ENCODE results near the gene AHNAK.

AHNAK gene

DNA sequence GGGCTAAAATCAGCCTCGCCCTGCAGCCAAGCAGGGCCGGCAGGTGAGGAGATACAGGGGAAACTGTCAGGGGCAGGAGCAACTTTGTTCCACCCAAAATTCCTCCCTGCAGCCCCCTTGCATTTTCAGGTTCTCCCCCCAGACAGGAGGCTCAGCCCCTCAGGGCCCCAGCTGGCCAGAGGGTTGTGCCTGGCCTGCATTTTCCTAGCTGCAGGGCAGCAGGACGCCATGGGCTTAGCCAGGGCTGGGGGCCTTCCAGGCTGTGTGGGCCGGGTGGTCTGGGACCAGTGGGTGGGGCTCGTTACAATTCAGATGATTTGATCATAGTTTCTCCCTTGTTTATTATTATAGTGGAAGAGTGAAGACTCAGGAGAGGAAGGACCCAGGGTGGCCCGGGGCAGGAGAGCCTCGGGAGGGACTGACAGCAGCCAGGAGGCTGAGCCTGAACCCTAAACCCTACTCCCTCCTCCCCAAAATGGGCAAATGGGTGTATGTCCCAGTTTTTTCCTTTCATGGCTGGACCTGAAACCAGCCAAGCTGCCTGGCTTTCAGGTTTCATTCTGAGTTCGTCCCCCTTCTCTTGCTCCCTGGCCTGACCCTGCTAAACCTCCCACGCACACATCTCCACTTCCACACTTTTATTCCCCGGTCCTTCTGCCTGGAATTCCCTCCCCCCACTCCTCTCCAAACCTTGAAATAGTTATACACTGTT, 40.0 kb downstream of the AHNAK start:
- no peaks in the 10 kb centered on the region for H3K36me3 Mint-ChIP-seq (ENCODE audit: low read depth)
- no peaks in the 10 kb centered on the region for H3K9me3 Mint-ChIP-seq
- peak overlapping the region; percentile 57 for H3K4me3 Mint-ChIP-seq
- no peak overlapping the region for H3K27ac Mint-ChIP-seq
- TF ChIP-seq, protein P1, sequence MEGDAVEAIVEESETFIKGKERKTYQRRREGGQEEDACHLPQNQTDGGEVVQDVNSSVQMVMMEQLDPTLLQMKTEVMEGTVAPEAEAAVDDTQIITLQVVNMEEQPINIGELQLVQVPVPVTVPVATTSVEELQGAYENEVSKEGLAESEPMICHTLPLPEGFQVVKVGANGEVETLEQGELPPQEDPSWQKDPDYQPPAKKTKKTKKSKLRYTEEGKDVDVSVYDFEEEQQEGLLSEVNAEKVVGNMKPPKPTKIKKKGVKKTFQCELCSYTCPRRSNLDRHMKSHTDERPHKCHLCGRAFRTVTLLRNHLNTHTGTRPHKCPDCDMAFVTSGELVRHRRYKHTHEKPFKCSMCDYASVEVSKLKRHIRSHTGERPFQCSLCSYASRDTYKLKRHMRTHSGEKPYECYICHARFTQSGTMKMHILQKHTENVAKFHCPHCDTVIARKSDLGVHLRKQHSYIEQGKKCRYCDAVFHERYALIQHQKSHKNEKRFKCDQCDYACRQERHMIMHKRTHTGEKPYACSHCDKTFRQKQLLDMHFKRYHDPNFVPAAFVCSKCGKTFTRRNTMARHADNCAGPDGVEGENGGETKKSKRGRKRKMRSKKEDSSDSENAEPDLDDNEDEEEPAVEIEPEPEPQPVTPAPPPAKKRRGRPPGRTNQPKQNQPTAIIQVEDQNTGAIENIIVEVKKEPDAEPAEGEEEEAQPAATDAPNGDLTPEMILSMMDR (IDR thresholded peaks at IDR 0.05), result no peak
- H3K27me3 Mint-ChIP-seq (ENCODE audit: low read depth, poor library complexity), result peaks cover 52% of the 10 kb centered on the region
- peaks cover 58% of the 10 kb centered on the region for H3K4me1 Mint-ChIP-seq
- DNase-seq, result no peak

DNA sequence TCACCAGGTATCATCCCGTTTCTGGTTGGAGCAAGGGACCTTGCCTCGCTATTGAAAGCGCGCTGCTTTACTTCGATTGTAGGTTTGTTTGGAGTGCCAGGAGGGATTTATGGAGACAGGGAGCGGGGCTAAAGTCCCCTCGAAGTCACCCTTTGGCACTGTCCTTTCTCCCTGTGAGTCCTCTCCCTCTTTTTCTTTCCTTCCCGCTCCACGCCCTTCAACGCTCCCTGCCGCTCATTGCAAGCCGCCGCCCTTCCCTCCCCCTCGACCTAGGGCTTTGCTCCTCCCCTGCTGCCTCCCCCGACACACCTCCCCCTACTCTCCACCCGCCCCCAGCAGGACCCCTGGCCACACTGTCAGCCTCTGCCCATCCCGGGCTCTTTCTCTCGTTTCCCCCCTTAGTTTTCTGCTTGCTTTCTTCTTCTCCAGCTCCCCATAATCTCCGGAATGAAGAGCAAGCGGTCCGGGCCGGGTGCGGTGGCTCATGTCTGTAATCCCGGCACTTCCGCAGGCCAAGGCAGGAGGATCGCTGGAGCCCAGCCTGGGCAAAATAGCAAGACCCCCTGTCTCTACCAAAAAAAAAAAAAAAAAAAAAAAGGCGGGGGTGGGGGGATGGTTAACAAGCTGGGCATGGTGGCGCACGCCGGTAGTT, 41.0 kb downstream of the AHNAK start:
- H3K4me1 Mint-ChIP-seq, result peaks cover 66% of the 10 kb centered on the region
- H3K27me3 Mint-ChIP-seq (ENCODE audit: low read depth, poor library complexity), result peaks cover 53% of the 10 kb centered on the region
- H3K36me3 Mint-ChIP-seq (ENCODE audit: low read depth), result no peaks in the 10 kb centered on the region
- H3K4me3 Mint-ChIP-seq, result peak overlapping the region; percentile 74
- H3K9me3 Mint-ChIP-seq, result no peaks in the 10 kb centered on the region
- DNase-seq, result peak; percentile 45
- TF ChIP-seq, protein P1 (IDR thresholded peaks at IDR 0.05), result no peak
- H3K27ac Mint-ChIP-seq, result no peak overlapping the region

DNA sequence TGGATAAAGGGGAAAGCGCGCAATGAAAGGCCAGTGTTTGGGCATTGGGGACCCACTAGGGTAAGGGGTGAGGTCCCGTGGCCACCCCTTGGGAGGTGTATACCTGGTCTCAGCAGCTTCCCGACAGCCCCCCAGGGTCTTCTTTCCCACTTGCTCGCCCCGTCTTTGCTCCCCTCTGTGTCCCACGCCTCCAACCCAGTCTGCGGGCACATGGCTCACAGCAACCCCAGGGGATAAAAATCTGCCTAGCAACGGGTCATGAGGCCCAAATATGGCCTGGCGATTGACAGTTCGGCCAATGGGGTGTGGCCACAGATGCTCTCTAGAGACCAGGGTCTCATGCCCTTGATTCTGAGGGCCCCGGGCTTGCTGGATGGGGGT, 41.6 kb downstream of the AHNAK start:
- TF ChIP-seq, protein P1 (IDR thresholded peaks at IDR 0.05), result no peak
- peak; percentile 21 for DNase-seq
- Mint-ChIP-seq H3K36me3 (ENCODE audit: low read depth) (no peaks in the 10 kb centered on the region), H3K4me3 (peak overlapping the region; percentile 74), H3K27me3 (ENCODE audit: low read depth, poor library complexity) (peaks cover 53% of the 10 kb centered on the region), H3K4me1 (peaks cover 72% of the 10 kb centered on the region), H3K27ac (no peak overlapping the region), H3K9me3 (no peaks in the 10 kb centered on the region)

DNA sequence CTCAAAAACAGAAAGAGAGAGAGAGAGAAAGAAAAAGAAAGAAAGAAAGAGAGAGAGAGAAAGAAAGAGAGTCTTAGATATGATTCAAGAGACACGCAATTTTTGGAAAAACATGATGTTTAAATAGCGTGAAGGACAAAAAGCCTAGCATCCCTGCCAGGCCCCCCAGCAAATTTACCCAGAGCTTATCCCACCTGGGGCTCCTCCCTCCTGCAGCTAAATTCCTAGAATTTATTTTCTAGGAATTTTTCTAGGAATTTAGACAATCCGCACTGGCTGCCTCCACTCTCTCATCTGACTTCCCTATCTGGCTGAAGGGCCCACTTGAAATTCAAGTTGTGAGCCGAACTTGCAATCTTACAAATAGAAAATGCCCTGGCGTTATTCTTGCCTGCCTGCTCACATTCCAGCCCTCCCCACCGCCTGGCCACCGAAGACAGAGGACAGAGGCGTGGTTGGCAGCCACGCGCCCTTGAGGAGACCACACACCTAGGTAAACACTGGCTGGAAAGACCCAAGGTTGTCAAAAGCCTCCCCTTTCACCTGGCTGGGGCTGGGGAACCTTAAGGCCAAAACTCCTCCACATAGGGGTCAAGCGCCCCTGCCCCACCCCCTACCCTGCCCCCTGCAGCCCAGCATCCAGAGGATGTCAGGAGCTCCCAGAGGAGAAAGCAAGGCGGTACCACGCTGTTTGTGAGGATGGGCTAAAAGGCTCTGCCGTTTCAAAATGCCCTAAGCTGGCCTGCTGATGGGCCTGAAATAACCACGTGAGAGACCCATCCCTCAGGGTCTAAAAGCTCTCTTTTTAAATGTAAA, 42.2 kb downstream of the AHNAK start:
- Mint-ChIP-seq H3K9me3 (no peaks in the 10 kb centered on the region), H3K36me3 (ENCODE audit: low read depth) (no peaks in the 10 kb centered on the region), H3K27me3 (ENCODE audit: low read depth, poor library complexity) (peaks cover 53% of the 10 kb centered on the region), H3K4me3 (no peak overlapping the region), H3K4me1 (peaks cover 78% of the 10 kb centered on the region), H3K27ac (no peak overlapping the region)
- TF ChIP-seq, protein P1 (IDR thresholded peaks at IDR 0.05), result no peak
- DNase-seq, result peak; percentile 16

DNA sequence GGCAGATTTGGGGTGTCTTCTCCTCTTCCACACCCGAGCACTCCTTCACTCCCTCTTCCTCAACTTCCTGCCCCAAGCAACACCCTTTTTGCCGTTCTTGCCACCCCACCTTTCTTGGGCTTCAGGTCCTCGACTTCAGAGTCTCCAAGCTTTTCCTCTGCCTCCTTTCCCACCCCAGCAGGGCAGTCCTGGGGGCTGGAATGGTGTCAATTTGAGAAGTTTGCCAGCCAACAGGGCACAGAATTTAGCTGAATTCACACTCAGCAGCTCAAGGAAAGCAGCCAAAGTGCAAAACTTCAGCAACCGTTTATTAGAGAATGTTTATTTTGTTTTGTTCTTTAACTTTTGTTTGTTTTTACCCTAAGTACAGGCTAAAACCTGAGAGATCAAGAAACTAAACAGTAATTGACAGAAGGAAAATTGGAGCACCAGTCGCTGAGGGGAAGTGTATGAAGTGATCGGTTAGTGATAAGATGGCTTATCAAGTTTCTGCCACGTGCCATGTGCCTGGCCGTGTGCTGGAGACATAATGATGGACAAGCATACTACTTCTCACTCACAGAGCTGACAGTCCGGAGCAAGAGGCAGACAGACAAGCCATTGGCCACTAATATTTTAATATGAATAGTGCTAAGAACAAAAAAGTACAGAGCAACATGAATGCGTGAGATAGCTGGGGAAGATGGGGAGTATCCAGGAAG, 44.4 kb downstream of the AHNAK start:
- Mint-ChIP-seq H3K4me3 (no peak overlapping the region), H3K4me1 (peaks cover 62% of the 10 kb centered on the region), H3K27ac (no peak overlapping the region), H3K36me3 (ENCODE audit: low read depth) (no peaks in the 10 kb centered on the region), H3K27me3 (ENCODE audit: low read depth, poor library complexity) (peaks cover 48% of the 10 kb centered on the region), H3K9me3 (no peaks in the 10 kb centered on the region)
- TF ChIP-seq, protein P1 (IDR thresholded peaks at IDR 0.05), result no peak
- no peak for DNase-seq

All from nephron progenitor cell (in vitro differentiated cells).